Measurements from ENCODE around the gene GRAMD2B. TPM values are rescaled to one million over a fixed set of nuclear protein-coding genes. Genes with fewer than 3 reads are reported as not detected.
A peak's percentile ranks its signal among the peaks of the same experiment; 100 is the strongest.

GRAMD2B gene
- total and polyA plus RNA-seq, 4 donors: 22.5 to 44.7 (median 32.6) TPM

GRCh38 chr5:126482591-126482990 is 59.4 kb downstream of the GRAMD2B start:
- Histone ChIP-seq H3K27me3 (ENCODE audit: control insufficient read depth in 1 of 2, insufficient read depth in 2 of 2, low read length in 1 of 2) (no peaks in the 10 kb centered on the region), H3K36me3 (ENCODE audit: control insufficient read depth in 1 of 2, insufficient read depth in 2 of 2, low read length in 1 of 2) (peaks cover 2 to 5% of the 10 kb centered on the region in 2 donors), H3K4me1 (ENCODE audit: control insufficient read depth in 1 of 2, insufficient read depth in 2 of 2, low read length in 2 of 2) (peaks cover 0 to under 1% of the 10 kb centered on the region in 2 donors), H3K27ac (ENCODE audit: low read depth in 1 of 2, low read length in 2 of 2) (peak overlapping the region in 1 of 2 donors; percentile 28), H3K4me3 (ENCODE audit: low read length in 2 of 2) (no peak overlapping the region), H3K9me3 (ENCODE audit: control insufficient read depth, low read length) (no peaks in the 10 kb centered on the region)
- intact Hi-C loops (cut with DNase I): no loop called here
- WGBS, 2 donors: 79 to 85% methylated on average over 1 of the region's 1 CpG
- ATAC-seq (ENCODE audit: low FRiP score): no peak
- no peak for DNase-seq

GRCh38 chr5:126483156-126483555 is 59.9 kb downstream of the GRAMD2B start:
- Histone ChIP-seq H3K4me1 (ENCODE audit: control insufficient read depth in 1 of 2, insufficient read depth in 2 of 2, low read length in 2 of 2) (no peaks in the 10 kb centered on the region), H3K27ac (ENCODE audit: low read depth in 1 of 2, low read length in 2 of 2) (peak overlapping the region; percentile 50 to 73), H3K9me3 (ENCODE audit: control insufficient read depth, low read length) (no peaks in the 10 kb centered on the region), H3K27me3 (ENCODE audit: control insufficient read depth in 1 of 2, insufficient read depth in 2 of 2, low read length in 1 of 2) (no peaks in the 10 kb centered on the region), H3K36me3 (ENCODE audit: control insufficient read depth in 1 of 2, insufficient read depth in 2 of 2, low read length in 1 of 2) (peaks cover 2 to 5% of the 10 kb centered on the region in 2 donors), H3K4me3 (ENCODE audit: low read length in 2 of 2) (no peak overlapping the region)
- no peak for DNase-seq
- ATAC-seq (ENCODE audit: low FRiP score): no peak
- intact Hi-C loops (cut with DNase I): no loop called here
- 42 to 44% methylated on average over 3 of the region's 3 CpGs for WGBS, 2 donors

DNA sequence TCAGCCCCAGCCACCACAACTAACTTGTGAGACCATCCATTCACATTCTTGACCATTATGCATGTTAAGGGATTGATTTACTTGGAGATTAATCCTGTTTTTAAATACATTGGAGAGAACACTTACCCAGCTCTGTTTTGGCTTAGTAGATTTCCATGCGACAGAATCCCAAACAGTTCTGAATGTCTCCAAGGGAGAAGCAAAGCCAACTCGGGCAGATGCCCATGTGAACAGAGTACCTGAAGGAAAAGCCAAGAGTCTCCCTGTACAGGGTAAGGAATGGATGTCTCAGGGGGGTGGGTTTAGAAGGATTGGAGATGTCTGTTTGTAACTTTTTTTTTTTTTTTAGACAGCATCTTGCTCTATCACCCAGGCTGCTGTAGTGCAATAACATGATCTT is 61.0 kb downstream of the GRAMD2B start:
- Histone ChIP-seq H3K4me1 (ENCODE audit: control insufficient read depth in 1 of 2, insufficient read depth in 2 of 2, low read length in 2 of 2) (peaks cover 0 to 2% of the 10 kb centered on the region in 2 donors), H3K9me3 (ENCODE audit: control insufficient read depth, low read length) (no peaks in the 10 kb centered on the region), H3K4me3 (ENCODE audit: low read length in 2 of 2) (no peak overlapping the region), H3K36me3 (ENCODE audit: control insufficient read depth in 1 of 2, insufficient read depth in 2 of 2, low read length in 1 of 2) (peaks cover 4 to 7% of the 10 kb centered on the region in 2 donors), H3K27ac (ENCODE audit: low read depth in 1 of 2, low read length in 2 of 2) (peak overlapping the region; percentile 28 to 71), H3K27me3 (ENCODE audit: control insufficient read depth in 1 of 2, insufficient read depth in 2 of 2, low read length in 1 of 2) (no peaks in the 10 kb centered on the region)
- intact Hi-C loops (cut with DNase I): no loop called here
- WGBS, 2 donors: 30 to 31% methylated on average over 2 of the region's 2 CpGs
- DNase-seq: no peak
- no peak for ATAC-seq (ENCODE audit: low FRiP score)

GRCh38 chr5:126486332-126486731 is 63.1 kb downstream of the GRAMD2B start:
- WGBS, 2 donors: 3 to 5% methylated on average over 3 of the region's 3 CpGs
- Histone ChIP-seq H3K27ac (ENCODE audit: low read depth in 1 of 2, low read length in 2 of 2) (peak overlapping the region in 1 of 2 donors; percentile 18), H3K4me1 (ENCODE audit: control insufficient read depth in 1 of 2, insufficient read depth in 2 of 2, low read length in 2 of 2) (peaks cover 0 to 2% of the 10 kb centered on the region in 2 donors), H3K4me3 (ENCODE audit: low read length in 2 of 2) (no peak overlapping the region), H3K9me3 (ENCODE audit: control insufficient read depth, low read length) (no peaks in the 10 kb centered on the region), H3K27me3 (ENCODE audit: control insufficient read depth in 1 of 2, insufficient read depth in 2 of 2, low read length in 1 of 2) (no peaks in the 10 kb centered on the region), H3K36me3 (ENCODE audit: control insufficient read depth in 1 of 2, insufficient read depth in 2 of 2, low read length in 1 of 2) (peaks cover 5 to 7% of the 10 kb centered on the region in 2 donors)
- intact Hi-C loops (cut with DNase I): no loop called here
- peak; percentile 67 for ATAC-seq (ENCODE audit: low FRiP score)
- DNase-seq: peak in 1 of 2 donors; percentile 54

DNA sequence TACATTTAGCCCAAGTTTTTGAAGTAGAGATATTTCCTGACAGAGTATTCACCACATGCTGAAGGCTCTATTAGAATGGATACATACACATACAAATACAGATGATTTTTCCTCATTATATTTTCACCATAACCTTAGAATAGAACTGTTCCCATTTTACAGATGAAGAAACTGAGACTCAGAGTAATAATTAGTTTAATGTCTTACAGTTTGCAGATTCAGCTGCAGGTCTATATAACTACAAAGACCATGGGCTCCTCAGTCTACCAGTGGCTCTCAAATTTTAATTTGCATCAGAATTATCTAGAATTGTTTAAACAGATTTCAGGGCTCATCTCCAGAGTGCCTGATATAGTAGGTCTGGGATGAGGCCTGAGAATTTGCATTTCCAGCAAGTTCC is 64.4 kb downstream of the GRAMD2B start:
- H3K9me3 ChIP-seq (ENCODE audit: control insufficient read depth, low read length): no peaks in the 10 kb centered on the region
- no peak overlapping the region for H3K27ac ChIP-seq (ENCODE audit: low read depth in 1 of 2, low read length in 2 of 2)
- no peak for DNase-seq
- H3K36me3 ChIP-seq (ENCODE audit: control insufficient read depth in 1 of 2, insufficient read depth in 2 of 2, low read length in 1 of 2): peaks cover 5 to 9% of the 10 kb centered on the region in 2 donors
- peaks cover 0 to 2% of the 10 kb centered on the region in 2 donors for H3K4me1 ChIP-seq (ENCODE audit: control insufficient read depth in 1 of 2, insufficient read depth in 2 of 2, low read length in 2 of 2)
- intact Hi-C loops (cut with DNase I): no loop called here
- no peaks in the 10 kb centered on the region for H3K27me3 ChIP-seq (ENCODE audit: control insufficient read depth in 1 of 2, insufficient read depth in 2 of 2, low read length in 1 of 2)
- H3K4me3 ChIP-seq (ENCODE audit: low read length in 2 of 2): no peak overlapping the region
- ATAC-seq (ENCODE audit: low FRiP score): no peak

DNA sequence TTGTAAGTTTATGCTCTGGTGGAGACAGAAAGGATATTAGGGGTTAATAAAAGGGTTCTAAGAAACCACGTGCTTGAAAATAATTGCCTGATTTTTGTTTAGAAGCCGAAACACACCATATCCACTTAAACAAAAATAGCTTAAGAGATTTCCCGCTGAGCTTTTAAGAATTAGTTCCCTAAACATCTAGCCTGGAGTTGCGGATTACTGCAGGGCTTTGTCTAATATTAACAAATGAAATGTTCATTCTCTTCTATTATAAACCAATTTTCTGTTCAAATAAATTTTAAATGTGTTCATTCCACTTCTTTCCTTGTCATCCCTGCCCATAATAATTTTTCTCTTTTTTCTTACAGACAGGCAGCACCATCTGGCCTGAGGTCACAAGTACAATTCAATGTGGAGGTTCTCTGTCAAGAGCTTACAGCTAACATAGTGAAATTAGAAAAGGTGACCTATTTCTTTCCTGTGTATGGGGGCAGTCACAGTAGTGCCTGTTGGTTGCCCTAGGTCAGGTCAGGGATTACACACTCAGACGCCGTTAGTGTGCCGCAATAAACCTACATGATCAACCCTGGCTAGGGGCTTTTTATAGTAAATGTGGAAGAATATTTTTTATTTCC is 65.3 kb downstream of the GRAMD2B start:
- H3K27me3 ChIP-seq (ENCODE audit: control insufficient read depth in 1 of 2, insufficient read depth in 2 of 2, low read length in 1 of 2): no peaks in the 10 kb centered on the region
- DNase-seq (no peak), ATAC-seq (ENCODE audit: low FRiP score) (no peak)
- H3K4me1 ChIP-seq (ENCODE audit: control insufficient read depth in 1 of 2, insufficient read depth in 2 of 2, low read length in 2 of 2): peaks cover 0 to 2% of the 10 kb centered on the region in 2 donors
- no peaks in the 10 kb centered on the region for H3K9me3 ChIP-seq (ENCODE audit: control insufficient read depth, low read length)
- H3K36me3 ChIP-seq (ENCODE audit: control insufficient read depth in 1 of 2, insufficient read depth in 2 of 2, low read length in 1 of 2): peaks cover 5 to 9% of the 10 kb centered on the region in 2 donors
- intact Hi-C loops (cut with DNase I): no loop called here
- H3K27ac ChIP-seq (ENCODE audit: low read depth in 1 of 2, low read length in 2 of 2): no peak overlapping the region
- WGBS, 2 donors: 64 to 67% methylated on average over 7 of the region's 7 CpGs
- no peak overlapping the region for H3K4me3 ChIP-seq (ENCODE audit: low read length in 2 of 2)

DNA sequence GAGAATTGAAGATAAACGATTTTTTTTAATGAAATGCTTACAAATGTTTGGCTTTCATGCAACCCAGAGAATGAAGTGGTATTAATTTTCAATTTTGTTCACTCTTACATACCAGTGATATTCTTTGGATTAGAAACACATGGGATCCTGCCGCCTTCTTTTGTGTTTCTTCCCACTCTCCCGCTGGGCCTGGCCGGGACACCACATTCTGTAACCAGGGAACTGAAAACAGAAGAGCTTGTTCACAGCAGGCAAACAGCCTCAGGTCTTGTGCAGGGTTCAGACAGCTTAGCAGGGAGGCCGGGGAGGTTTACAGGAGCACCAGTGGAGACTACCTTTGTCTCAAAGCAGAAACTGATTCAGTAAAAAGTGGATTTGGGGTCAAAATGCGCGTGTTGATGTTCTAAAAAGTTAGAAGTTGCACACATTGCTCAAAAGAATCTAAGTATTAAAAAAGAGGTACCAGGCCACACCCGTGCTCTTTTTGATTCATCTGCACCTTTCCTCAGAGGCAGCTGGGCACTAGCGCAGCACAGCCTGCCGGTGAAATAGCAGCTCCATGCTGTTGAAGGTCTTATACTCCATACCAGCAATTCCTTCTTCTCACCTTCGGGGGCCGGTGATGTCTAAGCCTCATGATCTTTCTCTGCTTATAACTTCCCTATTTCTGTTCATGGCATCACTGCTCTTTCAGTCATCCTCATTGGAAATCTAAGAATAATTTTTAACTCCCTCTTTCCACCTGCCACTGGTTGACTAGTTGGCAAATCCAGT is 67.1 kb downstream of the GRAMD2B start:
- DNase-seq (no peak), ATAC-seq (ENCODE audit: low FRiP score) (peak; percentile 70)
- no peaks in the 10 kb centered on the region for H3K9me3 ChIP-seq (ENCODE audit: control insufficient read depth, low read length)
- intact Hi-C loops (cut with DNase I): loop anchor here in 1 of 2 donors (5.0 kb wide), 1 partner anchor 138 kb away; no protein-coding TSS in a partner anchor
- peak overlapping the region; percentile 33 to 73 for H3K27ac ChIP-seq (ENCODE audit: low read depth in 1 of 2, low read length in 2 of 2)
- H3K36me3 ChIP-seq (ENCODE audit: control insufficient read depth in 1 of 2, insufficient read depth in 2 of 2, low read length in 1 of 2): peaks cover 5 to 10% of the 10 kb centered on the region in 2 donors
- WGBS, 2 donors: 62 to 67% methylated on average over 12 of the region's 12 CpGs
- no peak overlapping the region for H3K4me3 ChIP-seq (ENCODE audit: low read length in 2 of 2)
- H3K27me3 ChIP-seq (ENCODE audit: control insufficient read depth in 1 of 2, insufficient read depth in 2 of 2, low read length in 1 of 2): no peaks in the 10 kb centered on the region
- peaks cover 0 to 2% of the 10 kb centered on the region in 2 donors for H3K4me1 ChIP-seq (ENCODE audit: control insufficient read depth in 1 of 2, insufficient read depth in 2 of 2, low read length in 2 of 2)

- H3K4me3 ChIP-seq (ENCODE audit: low read length in 2 of 2): no peak overlapping the region
- no peaks in the 10 kb centered on the region for H3K9me3 ChIP-seq (ENCODE audit: control insufficient read depth, low read length)
- H3K27ac ChIP-seq (ENCODE audit: low read depth in 1 of 2, low read length in 2 of 2): no peak overlapping the region
- intact Hi-C loops (cut with DNase I): loop anchor here in 1 of 2 donors (5.0 kb wide), 1 partner anchor 141 kb away; no protein-coding TSS in a partner anchor
- DNase-seq: no peak
- H3K4me1 ChIP-seq (ENCODE audit: control insufficient read depth in 1 of 2, insufficient read depth in 2 of 2, low read length in 2 of 2): peaks cover 0 to 2% of the 10 kb centered on the region in 2 donors
- no peaks in the 10 kb centered on the region for H3K27me3 ChIP-seq (ENCODE audit: control insufficient read depth in 1 of 2, insufficient read depth in 2 of 2, low read length in 1 of 2)
- H3K36me3 ChIP-seq (ENCODE audit: control insufficient read depth in 1 of 2, insufficient read depth in 2 of 2, low read length in 1 of 2): peaks cover 5 to 10% of the 10 kb centered on the region in 2 donors
- no peak for ATAC-seq (ENCODE audit: low FRiP score)
- 67% methylated on average over 8 of the region's 8 CpGs for WGBS, 2 donors
Measured at GRCh38 chr5:126492939-126493338, 69.7 kb downstream of the GRAMD2B start.

Measured in aorta (tissue), 5 donors.